ENCODE measurements around the gene POMT1. TPM values are rescaled to one million over a fixed set of nuclear protein-coding genes. Genes with fewer than 3 reads are reported as not detected.

The POMT1 gene
- total RNA-seq, 4 donors from 2014 or later = 14.3 to 43.1 (median 32.2) TPM

- intact Hi-C loops (cut with DNase I; ENCODE audit: low total_unique reads) (no loop called here), in situ Hi-C loops (cut with MboI; ENCODE audit: low sequenced_read_pairs in 4 of 4) (no loop called here)
- ATAC-seq (no peak), DNase-seq (no peak)
- peaks cover 13 to 14% of the 10 kb centered on the region in 2 donors for H3K4me1 ChIP-seq
- peak overlapping the region; percentile 76 to 99 (median 85) for H3K4me3 ChIP-seq
- TF ChIP-seq POLR2A (IDR thresholded peaks at IDR 0.05) (no peak), CTCF (IDR thresholded peaks at IDR 0.05 in 4 of 5, conservative IDR thresholded peaks at IDR 0.05 in 1 of 5) (no peak)
- H3K27me3 ChIP-seq = no peaks in the 10 kb centered on the region
- H3K36me3 ChIP-seq = peaks cover 0 to 50% of the 10 kb centered on the region in 2 donors
- no peaks in the 10 kb centered on the region for H3K9me3 ChIP-seq
- H3K27ac ChIP-seq = peak overlapping the region; percentile 75 to 96 (median 88)
Observed at GRCh38 chr9:131529597-131530545, 27.2 kb downstream of the POMT1 start.

GRCh38 chr9:131530546-131530919 lies 27.8 kb downstream of the POMT1 start:
- intact Hi-C loops (cut with DNase I; ENCODE audit: low total_unique reads) (no loop called here), in situ Hi-C loops (cut with MboI; ENCODE audit: low sequenced_read_pairs in 4 of 4) (no loop called here)
- DNase-seq = peak in 1 of 2 donors; percentile 57
- Histone ChIP-seq H3K36me3 (peaks cover 0 to 44% of the 10 kb centered on the region in 2 donors), H3K4me1 (peaks cover 13 to 14% of the 10 kb centered on the region in 2 donors), H3K27me3 (no peaks in the 10 kb centered on the region), H3K4me3 (peak overlapping the region; percentile 76 to 99 (median 85)), H3K27ac (peak overlapping the region; percentile 75 to 96 (median 88)), H3K9me3 (no peaks in the 10 kb centered on the region)
- no peak for TF ChIP-seq POLR2A (IDR thresholded peaks at IDR 0.05)
- TF ChIP-seq CTCF (IDR thresholded peaks at IDR 0.05 in 4 of 5, conservative IDR thresholded peaks at IDR 0.05 in 1 of 5) = peak in 2 of 5 experiments; percentile 21 to 33
- ATAC-seq = peak; percentile 29 to 34

- in situ Hi-C loops (cut with MboI; ENCODE audit: low sequenced_read_pairs in 4 of 4) (no loop called here), intact Hi-C loops (cut with DNase I; ENCODE audit: low total_unique reads) (no loop called here)
- peaks cover 0 to 37% of the 10 kb centered on the region in 2 donors for H3K36me3 ChIP-seq
- H3K27me3 ChIP-seq = no peaks in the 10 kb centered on the region
- H3K4me1 ChIP-seq = peaks cover 13 to 14% of the 10 kb centered on the region in 2 donors
- ATAC-seq (peak; percentile 94 to 95), DNase-seq (peak; percentile 56 to 70)
- TF ChIP-seq POLR2A (IDR thresholded peaks at IDR 0.05) (peak; percentile 68 to 74), CTCF (IDR thresholded peaks at IDR 0.05 in 4 of 5, conservative IDR thresholded peaks at IDR 0.05 in 1 of 5) (peak in 1 of 5 experiments; percentile 7)
- H3K27ac ChIP-seq = peak within 1 kb of the TSS; percentile 75 to 96 (median 88)
- H3K9me3 ChIP-seq = no peaks in the 10 kb centered on the region
- H3K4me3 ChIP-seq = peak within 1 kb of the TSS; percentile 76 to 99 (median 85)
Observed at GRCh38 chr9:131530920-131531832, 28.5 kb downstream of the POMT1 start, which contains the start of gene UCK1. Gene UCK1, minus strand, starts transcription at chr9:131531263. Its CDS starts 89 bp downstream, at chr9:131531174.

- no peak for TF ChIP-seq CTCF (IDR thresholded peaks at IDR 0.05 in 4 of 5, conservative IDR thresholded peaks at IDR 0.05 in 1 of 5)
- TF ChIP-seq POLR2A (IDR thresholded peaks at IDR 0.05) = no peak
- DNase-seq (no peak), ATAC-seq (no peak)
- Histone ChIP-seq H3K36me3 (peaks cover 0 to 1% of the 10 kb centered on the region in 2 donors), H3K9me3 (no peaks in the 10 kb centered on the region), H3K27me3 (no peaks in the 10 kb centered on the region), H3K4me3 (no peak overlapping the region), H3K27ac (no peak overlapping the region), H3K4me1 (peaks cover 11 to 13% of the 10 kb centered on the region in 2 donors)
- in situ Hi-C loops (cut with MboI; ENCODE audit: low sequenced_read_pairs in 4 of 4) (no loop called here), intact Hi-C loops (cut with DNase I; ENCODE audit: low total_unique reads) (no loop called here)
Observed at GRCh38 chr9:131534721-131535237, 32.1 kb downstream of the POMT1 start.
